Measurements from ENCODE around the gene TMEM178B. TPM values are rescaled to one million over a fixed set of nuclear protein-coding genes. Genes with fewer than 3 reads are reported as not detected.
"Not testable (repeated sequence)": the region's sequence is repeated elsewhere in the genome, so short reads cannot be mapped to it uniquely, and the experiment has no call there.

TMEM178B gene
- total and polyA plus RNA-seq, 3 experiments from 2014 or later, result 0.02 to 1.1 (median 0.97) TPM

- POLR2A ChIA-PET; H3K27ac Mint-ChIP-seq; H3K36me3 Mint-ChIP-seq; H3K27me3 ChIP-seq (ENCODE audit: insufficient read depth, low read length, poor library complexity, severe bottlenecking); H3K36me3 ChIP-seq (ENCODE audit: insufficient read depth, low read length); H3K9me3 ChIP-seq (ENCODE audit: low read length); H3K9me3 Mint-ChIP-seq; DNase-seq; H3K4me3 ChIP-seq (ENCODE audit: low read length); H3K4me3 Mint-ChIP-seq; H3K27ac ChIP-seq (ENCODE audit: low read depth, low read length); CTCF ChIA-PET: not testable (repeated sequence)
- peaks cover 19 to 24% (median 23%) of the 10 kb centered on the region in 3 donors for H3K4me1 Mint-ChIP-seq
- H3K27me3 Mint-ChIP-seq, result peaks cover 31 to 43% of the 10 kb centered on the region in 2 donors
- H3K4me1 ChIP-seq (ENCODE audit: insufficient read depth, low read length), result peaks cover 13% of the 10 kb centered on the region
Measured at GRCh38 chr7:141067856-141068255, 6.0 kb upstream of the TMEM178B start.

- H3K4me1 Mint-ChIP-seq, result peaks cover 21 to 35% (median 30%) of the 10 kb centered on the region in 3 donors
- H3K27ac ChIP-seq (ENCODE audit: low read depth, low read length), result no peak overlapping the region
- H3K27me3 ChIP-seq (ENCODE audit: insufficient read depth, low read length, poor library complexity, severe bottlenecking), result peaks cover 25% of the 10 kb centered on the region
- peaks cover 13% of the 10 kb centered on the region for H3K4me1 ChIP-seq (ENCODE audit: insufficient read depth, low read length)
- peaks cover 0 to 4% (median 0%) of the 10 kb centered on the region in 5 donors for H3K9me3 Mint-ChIP-seq
- DNase-seq, result no peak
- CTCF ChIA-PET, result no interaction called here
- peaks cover 0 to 2% (median 0%) of the 10 kb centered on the region in 3 donors for H3K36me3 Mint-ChIP-seq
- no peaks in the 10 kb centered on the region for H3K36me3 ChIP-seq (ENCODE audit: insufficient read depth, low read length)
- no peaks in the 10 kb centered on the region for H3K9me3 ChIP-seq (ENCODE audit: low read length)
- H3K27ac Mint-ChIP-seq, result peak overlapping the region in 1 of 8 donors; percentile 43
- peaks cover 38 to 43% of the 10 kb centered on the region in 2 donors for H3K27me3 Mint-ChIP-seq
- peak overlapping the region; percentile 21 for H3K4me3 ChIP-seq (ENCODE audit: low read length)
- H3K4me3 Mint-ChIP-seq, result peak overlapping the region; percentile 72 to 92 (median 82)
- POLR2A ChIA-PET, result no interaction called here
Measured at GRCh38 chr7:141071260-141071854, 2.5 kb upstream of the TMEM178B start.

GRCh38 chr7:141071855-141072547 is 1.9 kb upstream of the TMEM178B start:
- peak overlapping the region; percentile 21 for H3K4me3 ChIP-seq (ENCODE audit: low read length)
- H3K9me3 ChIP-seq (ENCODE audit: low read length), result no peaks in the 10 kb centered on the region
- H3K27me3 ChIP-seq (ENCODE audit: insufficient read depth, low read length, poor library complexity, severe bottlenecking), result peaks cover 28% of the 10 kb centered on the region
- ChIA-PET POLR2A (no interaction called here), CTCF (interaction anchor here (1.2 kb wide), 1 partner anchor 59 kb away, joined by 4 read pairs; no protein-coding TSS in a partner anchor)
- peaks cover 0 to 4% (median 0%) of the 10 kb centered on the region in 5 donors for H3K9me3 Mint-ChIP-seq
- H3K4me1 Mint-ChIP-seq, result peaks cover 21 to 35% (median 30%) of the 10 kb centered on the region in 3 donors
- H3K4me3 Mint-ChIP-seq, result peak overlapping the region; percentile 72 to 92 (median 82)
- no peaks in the 10 kb centered on the region for H3K36me3 ChIP-seq (ENCODE audit: insufficient read depth, low read length)
- peak overlapping the region in 1 of 8 donors; percentile 31 for H3K27ac Mint-ChIP-seq
- H3K4me1 ChIP-seq (ENCODE audit: insufficient read depth, low read length), result peaks cover 13% of the 10 kb centered on the region
- H3K36me3 Mint-ChIP-seq, result peaks cover 0 to 2% (median 0%) of the 10 kb centered on the region in 3 donors
- DNase-seq, result no peak
- peaks cover 38 to 43% of the 10 kb centered on the region in 2 donors for H3K27me3 Mint-ChIP-seq
- H3K27ac ChIP-seq (ENCODE audit: low read depth, low read length), result no peak overlapping the region

- H3K4me3 Mint-ChIP-seq, result peak overlapping the region; percentile 72 to 92 (median 82)
- Histone ChIP-seq H3K4me3 (ENCODE audit: low read length) (peak overlapping the region; percentile 21), H3K4me1 (ENCODE audit: insufficient read depth, low read length) (peaks cover 13% of the 10 kb centered on the region), H3K27ac (ENCODE audit: low read depth, low read length) (no peak overlapping the region), H3K36me3 (ENCODE audit: insufficient read depth, low read length) (no peaks in the 10 kb centered on the region), H3K27me3 (ENCODE audit: insufficient read depth, low read length, poor library complexity, severe bottlenecking) (peaks cover 28% of the 10 kb centered on the region), H3K9me3 (ENCODE audit: low read length) (no peaks in the 10 kb centered on the region)
- peak overlapping the region in 1 of 8 donors; percentile 31 for H3K27ac Mint-ChIP-seq
- H3K36me3 Mint-ChIP-seq, result peaks cover 0 to 2% (median 0%) of the 10 kb centered on the region in 3 donors
- ChIA-PET CTCF (interaction anchor here (1.2 kb wide), 1 partner anchor 60 kb away, joined by 4 read pairs; no protein-coding TSS in a partner anchor), POLR2A (no interaction called here)
- H3K9me3 Mint-ChIP-seq, result peaks cover 0 to 4% (median 0%) of the 10 kb centered on the region in 5 donors
- DNase-seq, result no peak
- peaks cover 21 to 35% (median 30%) of the 10 kb centered on the region in 3 donors for H3K4me1 Mint-ChIP-seq
- peaks cover 38 to 43% of the 10 kb centered on the region in 2 donors for H3K27me3 Mint-ChIP-seq
Measured at GRCh38 chr7:141072548-141073172, 1.2 kb upstream of the TMEM178B start.

GRCh38 chr7:141073173-141073640 is 657 bp upstream of the TMEM178B start:
- H3K9me3 ChIP-seq (ENCODE audit: low read length), result no peaks in the 10 kb centered on the region
- Mint-ChIP-seq H3K9me3 (peaks cover 0 to 4% (median 0%) of the 10 kb centered on the region in 5 donors), H3K27me3 (peaks cover 33 to 41% of the 10 kb centered on the region in 2 donors), H3K27ac (no peak overlapping the region), H3K4me3 (peak overlapping the region; percentile 33 to 92 (median 70)), H3K36me3 (peaks cover 0 to 2% (median 0%) of the 10 kb centered on the region in 3 donors), H3K4me1 (peaks cover 21 to 35% (median 30%) of the 10 kb centered on the region in 3 donors)
- H3K36me3 ChIP-seq (ENCODE audit: insufficient read depth, low read length), result no peaks in the 10 kb centered on the region
- ChIA-PET POLR2A (no interaction called here), CTCF (interaction anchor here (1.2 kb wide), 1 partner anchor 60 kb away, joined by 4 read pairs; no protein-coding TSS in a partner anchor)
- peaks cover 28% of the 10 kb centered on the region for H3K27me3 ChIP-seq (ENCODE audit: insufficient read depth, low read length, poor library complexity, severe bottlenecking)
- H3K27ac ChIP-seq (ENCODE audit: low read depth, low read length), result no peak overlapping the region
- no peak for DNase-seq
- H3K4me3 ChIP-seq (ENCODE audit: low read length), result peak overlapping the region; percentile 37
- H3K4me1 ChIP-seq (ENCODE audit: insufficient read depth, low read length), result peaks cover 13% of the 10 kb centered on the region

GRCh38 chr7:141074162-141074991 is 513 bp downstream of the TMEM178B start:
- Mint-ChIP-seq H3K9me3 (peaks cover 0 to 3% (median 0%) of the 10 kb centered on the region in 5 donors), H3K4me1 (peaks cover 21 to 35% (median 30%) of the 10 kb centered on the region in 3 donors), H3K36me3 (peaks cover 0 to 2% (median 0%) of the 10 kb centered on the region in 3 donors), H3K27ac (peak overlapping the region in 1 of 8 donors; percentile 82), H3K27me3 (peaks cover 27 to 31% of the 10 kb centered on the region in 2 donors), H3K4me3 (peak overlapping the region; percentile 45 to 89 (median 74))
- Histone ChIP-seq H3K4me1 (ENCODE audit: insufficient read depth, low read length) (peaks cover 13% of the 10 kb centered on the region), H3K27ac (ENCODE audit: low read depth, low read length) (no peak overlapping the region), H3K4me3 (ENCODE audit: low read length) (peak overlapping the region; percentile 17), H3K9me3 (ENCODE audit: low read length) (no peaks in the 10 kb centered on the region), H3K27me3 (ENCODE audit: insufficient read depth, low read length, poor library complexity, severe bottlenecking) (peaks cover 31% of the 10 kb centered on the region), H3K36me3 (ENCODE audit: insufficient read depth, low read length) (no peaks in the 10 kb centered on the region)
- POLR2A ChIA-PET, result no interaction called here
- CTCF ChIA-PET, result no interaction called here
- DNase-seq, result no peak

GRCh38 chr7:141074997-141075396 is 1.1 kb downstream of the TMEM178B start:
- peak overlapping the region; percentile 45 to 89 (median 74) for H3K4me3 Mint-ChIP-seq
- no peak overlapping the region for H3K4me3 ChIP-seq (ENCODE audit: low read length)
- no peaks in the 10 kb centered on the region for H3K36me3 Mint-ChIP-seq
- POLR2A ChIA-PET, result no interaction called here
- peaks cover 21 to 35% (median 30%) of the 10 kb centered on the region in 3 donors for H3K4me1 Mint-ChIP-seq
- H3K27ac Mint-ChIP-seq, result peak overlapping the region in 1 of 8 donors; percentile 82
- peaks cover 25 to 30% of the 10 kb centered on the region in 2 donors for H3K27me3 Mint-ChIP-seq
- peaks cover 13% of the 10 kb centered on the region for H3K4me1 ChIP-seq (ENCODE audit: insufficient read depth, low read length)
- peaks cover 0 to 3% (median 0%) of the 10 kb centered on the region in 5 donors for H3K9me3 Mint-ChIP-seq
- no peak for DNase-seq
- H3K27me3 ChIP-seq (ENCODE audit: insufficient read depth, low read length, poor library complexity, severe bottlenecking), result peaks cover 31% of the 10 kb centered on the region
- no peaks in the 10 kb centered on the region for H3K9me3 ChIP-seq (ENCODE audit: low read length)
- CTCF ChIA-PET, result no interaction called here
- H3K36me3 ChIP-seq (ENCODE audit: insufficient read depth, low read length), result no peaks in the 10 kb centered on the region
- no peak overlapping the region for H3K27ac ChIP-seq (ENCODE audit: low read depth, low read length)
